Putamen (tissue), 1 donor: ENCODE data around the gene GSTA4.
A peak's percentile ranks its signal among the peaks of the same experiment; 100 is the strongest.

ENCODE experiments used
- DNase-seq: peaks from one replicate; pipeline ENCODE4 v3.0.0-alpha.2; 2016; ENCODE audit warnings: low spot score

Gene GSTA4, protein sequence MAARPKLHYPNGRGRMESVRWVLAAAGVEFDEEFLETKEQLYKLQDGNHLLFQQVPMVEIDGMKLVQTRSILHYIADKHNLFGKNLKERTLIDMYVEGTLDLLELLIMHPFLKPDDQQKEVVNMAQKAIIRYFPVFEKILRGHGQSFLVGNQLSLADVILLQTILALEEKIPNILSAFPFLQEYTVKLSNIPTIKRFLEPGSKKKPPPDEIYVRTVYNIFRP

DNA sequence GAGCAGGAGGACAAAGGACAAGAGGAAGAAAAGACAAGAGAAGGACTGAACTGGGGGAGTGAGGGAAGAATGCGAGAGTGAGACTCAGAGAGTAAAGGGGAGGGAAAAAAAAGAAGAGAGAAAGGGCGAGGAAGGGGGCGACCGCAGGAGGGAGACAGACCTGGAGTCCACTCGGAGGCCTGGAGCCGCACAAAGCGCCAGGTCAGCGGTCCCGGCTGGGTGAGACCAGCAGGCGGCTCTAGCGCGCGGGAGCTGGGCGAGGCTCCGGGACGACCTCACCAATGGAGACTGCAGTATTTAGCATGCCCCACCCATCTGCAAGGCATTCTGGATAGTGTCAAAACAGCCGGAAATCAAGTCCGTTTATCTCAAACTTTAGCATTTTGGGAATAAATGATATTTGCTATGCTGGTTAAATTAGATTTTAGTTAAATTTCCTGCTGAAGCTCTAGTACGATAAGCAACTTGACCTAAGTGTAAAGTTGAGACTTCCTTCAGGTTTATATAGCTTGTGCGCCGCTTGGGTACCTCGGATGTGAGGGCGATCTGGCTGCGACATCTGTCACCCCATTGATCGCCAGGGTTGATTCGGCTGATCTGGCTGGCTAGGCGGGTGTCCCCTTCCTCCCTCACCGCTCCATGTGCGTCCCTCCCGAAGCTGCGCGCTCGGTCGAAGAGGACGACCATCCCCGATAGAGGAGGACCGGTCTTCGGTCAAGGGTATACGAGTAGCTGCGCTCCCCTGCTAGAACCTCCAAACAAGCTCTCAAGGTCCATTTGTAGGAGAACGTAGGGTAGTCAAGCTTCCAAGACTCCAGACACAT lies at the start of gene GSTA4:
Gene GSTA4, minus strand, starts transcription at position 196 of the 824 bp plus-strand sequence. CDS start 1,041 bp downstream, outside the sequence.
- DNase-seq, result peak; percentile 98

DNA sequence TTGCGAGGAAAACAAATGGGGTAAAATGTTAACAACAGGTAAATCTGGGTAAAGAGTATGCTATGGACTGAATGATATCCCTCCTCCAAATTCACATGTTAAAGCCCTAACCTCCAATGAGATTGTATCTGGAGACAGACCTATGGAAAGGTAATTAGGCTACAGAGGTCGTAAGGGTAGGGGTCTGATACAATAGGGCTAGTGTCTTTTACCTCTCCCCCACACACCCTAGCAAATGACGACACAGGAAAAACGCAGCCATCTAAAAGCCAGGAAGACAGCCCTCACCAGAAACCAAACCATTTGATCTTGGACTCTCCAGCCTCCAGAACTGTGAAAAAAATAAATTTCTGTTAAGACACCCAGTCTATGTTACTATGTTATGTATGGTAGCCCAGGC lies 49.5 kb upstream of the GSTA4 start:
- no peak for DNase-seq

DNA sequence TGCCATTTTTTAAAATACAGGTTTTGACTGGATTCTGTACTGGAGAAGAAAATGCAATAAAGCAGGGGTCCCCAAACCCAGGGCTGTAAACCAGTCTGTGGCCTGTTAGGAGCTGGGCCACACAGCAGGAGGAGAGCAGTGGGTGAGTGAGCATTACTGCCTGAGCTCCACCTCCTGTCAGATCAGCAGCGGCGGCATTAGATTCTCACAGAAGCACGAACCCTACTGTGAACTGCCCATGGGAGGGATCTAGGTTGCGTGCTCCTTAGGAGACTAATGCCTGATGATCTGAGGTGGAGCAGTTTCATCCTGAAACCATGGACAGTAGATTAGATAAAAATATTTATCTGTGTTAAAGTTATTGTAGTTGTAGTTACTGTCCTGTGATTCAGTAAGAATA lies 49.0 kb upstream of the GSTA4 start:
- DNase-seq, result no peak

DNA sequence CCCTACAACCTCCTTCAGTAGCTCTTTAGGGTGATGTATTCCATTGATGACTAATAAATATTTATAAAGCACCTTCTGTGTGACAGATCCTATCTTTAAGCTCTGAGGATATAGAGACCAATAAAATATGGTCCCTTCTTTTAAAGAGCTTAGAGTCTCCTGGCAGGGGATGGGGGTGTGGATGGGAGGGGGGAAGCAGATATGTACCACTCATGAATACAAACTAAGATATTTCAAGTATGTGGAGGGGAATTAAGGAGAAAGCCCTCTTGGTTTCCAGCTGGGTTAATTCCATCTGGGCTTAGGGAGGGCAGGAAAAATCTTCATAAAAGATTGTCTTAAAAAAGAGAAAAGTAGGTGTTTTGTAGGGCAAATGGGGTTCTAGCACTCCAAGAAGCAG lies 48.5 kb upstream of the GSTA4 start:
- no peak for DNase-seq

DNA sequence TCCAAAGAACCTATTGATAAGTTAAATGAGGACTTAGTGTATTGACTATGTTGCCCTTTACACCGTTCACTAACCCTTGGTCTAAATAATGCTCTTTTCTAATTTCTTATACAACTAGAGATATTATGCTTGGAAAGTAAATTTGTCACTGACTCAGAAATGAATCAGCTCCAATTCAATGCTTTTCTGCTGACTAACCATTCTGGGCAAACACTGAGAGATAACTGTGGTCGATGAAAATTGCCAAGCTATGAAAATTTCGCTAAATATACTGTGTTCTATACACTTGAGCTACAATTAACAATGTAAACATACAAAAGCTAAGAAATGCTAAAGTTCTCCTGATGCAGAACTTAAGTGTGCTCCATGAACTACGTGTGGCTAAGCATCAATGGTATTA lies 47.0 kb upstream of the GSTA4 start:
- DNase-seq, result no peak

DNA sequence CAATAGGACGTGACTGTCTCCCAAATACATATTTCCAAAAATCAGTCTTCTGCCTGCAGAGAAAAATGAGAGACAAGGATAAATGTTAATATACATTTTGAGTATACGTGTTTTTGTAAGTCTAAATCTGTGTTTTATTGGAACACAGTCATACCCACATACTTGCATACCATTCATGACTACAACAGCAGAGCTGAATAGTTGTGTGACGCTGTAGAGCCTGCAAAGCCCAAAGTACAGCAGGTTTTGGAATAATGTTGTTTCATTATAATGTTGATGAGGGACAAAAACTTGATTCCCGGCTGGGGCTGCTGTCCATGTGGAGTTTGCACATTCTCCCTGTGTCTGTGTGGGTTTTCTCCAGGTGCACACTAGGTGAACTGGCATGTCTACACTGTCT lies 46.3 kb upstream of the GSTA4 start:
- DNase-seq, result no peak

DNA sequence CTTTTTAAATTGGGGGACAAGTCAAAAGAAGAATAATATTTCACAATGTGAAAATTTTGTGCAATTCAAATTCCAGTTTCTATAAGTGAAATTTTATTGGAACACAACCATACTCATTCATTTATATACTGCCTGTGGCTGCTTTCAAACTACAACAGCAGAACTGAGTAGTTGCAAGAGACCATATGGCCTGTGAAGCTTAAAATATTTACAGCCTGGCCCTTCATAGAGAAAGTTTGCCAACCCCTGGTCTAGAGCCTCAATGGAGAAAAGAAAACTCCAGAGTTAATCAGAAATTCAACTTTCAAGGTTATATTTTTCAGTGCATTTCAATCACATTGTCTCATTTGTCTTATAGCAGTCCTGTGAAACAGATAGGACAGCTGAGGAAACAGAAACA lies 43.5 kb upstream of the GSTA4 start:
- DNase-seq, result no peak

DNA sequence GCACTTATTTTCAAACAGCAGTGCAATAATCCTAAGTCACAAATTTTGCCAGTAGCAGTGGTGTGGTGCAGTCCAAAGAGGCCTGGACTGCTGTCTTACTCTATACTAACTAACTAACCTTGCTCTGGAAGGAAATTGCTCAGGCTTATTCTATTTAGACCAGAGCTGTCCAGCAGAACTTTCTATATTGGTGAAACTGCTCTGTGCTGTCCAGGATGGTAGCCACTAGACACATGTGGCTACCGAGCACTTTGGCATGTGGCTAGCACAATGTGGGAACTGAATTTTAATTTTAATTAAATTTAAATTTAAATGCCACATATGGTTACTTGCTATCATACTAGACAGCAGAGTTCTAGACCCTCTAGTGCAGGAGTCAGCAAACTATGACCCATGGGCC lies 43.1 kb upstream of the GSTA4 start:
- no peak for DNase-seq

DNA sequence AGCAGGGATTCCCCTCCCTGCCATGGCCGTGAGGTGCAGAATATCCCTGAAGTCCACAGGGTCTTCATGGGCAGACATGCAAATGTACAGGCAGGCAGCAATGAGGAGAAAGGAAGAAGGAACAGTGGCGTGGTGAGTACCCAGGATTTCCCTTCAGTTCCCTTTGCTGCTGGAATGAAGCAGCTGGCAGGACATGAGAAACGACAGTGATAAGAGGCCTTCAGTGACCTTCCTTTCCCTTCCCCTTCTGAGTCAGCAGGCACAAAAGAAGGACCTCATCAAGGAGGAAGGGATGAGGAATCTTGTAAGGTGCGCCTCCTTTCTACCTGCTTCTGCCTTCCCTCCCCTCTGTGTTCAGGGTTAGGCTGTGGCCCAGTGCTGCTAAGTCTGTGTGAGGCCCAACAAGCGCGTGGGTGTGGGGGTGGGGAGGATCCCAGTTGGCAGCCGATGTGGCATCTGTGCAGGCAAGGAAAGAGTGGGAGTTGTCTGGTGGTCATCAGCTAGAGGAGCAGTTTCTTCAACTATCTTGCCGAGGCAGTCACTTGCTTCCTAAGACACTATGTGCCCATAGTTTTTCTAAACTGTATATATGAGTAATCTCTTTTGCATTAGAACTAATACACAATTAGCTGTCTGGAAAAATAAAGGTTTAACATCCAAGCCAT lies 40.6 kb upstream of the GSTA4 start:
- DNase-seq, result no peak

DNA sequence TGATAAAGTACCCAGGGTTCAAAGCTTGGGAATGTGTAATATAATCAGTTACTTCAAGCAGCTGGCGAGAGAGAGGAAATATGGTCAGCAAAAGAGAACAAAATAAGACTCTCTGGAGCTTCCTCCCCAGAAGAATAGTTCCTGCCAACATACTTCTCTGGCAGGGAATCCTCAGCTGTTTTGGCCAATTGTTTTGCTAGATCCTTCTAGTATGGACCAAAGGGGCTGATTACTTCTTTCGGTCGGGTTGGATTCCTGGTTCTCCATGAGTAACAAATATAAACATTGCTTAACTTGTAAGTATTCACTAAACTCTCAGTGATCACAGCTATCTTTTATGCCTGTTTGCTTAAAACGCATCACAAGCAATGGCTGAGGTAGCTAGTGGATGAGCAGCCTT lies 38.7 kb upstream of the GSTA4 start:
- no peak for DNase-seq

DNA sequence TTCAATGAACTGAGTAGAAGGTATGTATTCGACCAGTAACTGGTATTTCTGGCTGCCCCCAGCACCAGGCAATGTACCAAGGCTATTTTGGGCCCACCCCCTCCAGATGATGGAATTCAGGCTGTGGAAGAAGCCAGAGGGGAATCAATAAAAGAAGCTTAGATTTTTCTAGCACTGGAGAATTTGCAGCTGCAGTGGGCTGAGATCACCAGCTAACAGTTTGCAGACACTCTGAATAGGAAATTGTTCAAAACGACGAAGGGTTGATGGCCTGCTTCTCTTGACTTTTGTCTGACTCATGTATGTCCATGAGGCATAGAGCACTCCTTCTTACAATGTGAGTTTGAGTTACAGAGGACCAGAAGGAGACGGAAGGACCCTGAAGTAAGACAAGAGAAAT lies 37.8 kb upstream of the GSTA4 start:
- peak; percentile 85 for DNase-seq

DNA sequence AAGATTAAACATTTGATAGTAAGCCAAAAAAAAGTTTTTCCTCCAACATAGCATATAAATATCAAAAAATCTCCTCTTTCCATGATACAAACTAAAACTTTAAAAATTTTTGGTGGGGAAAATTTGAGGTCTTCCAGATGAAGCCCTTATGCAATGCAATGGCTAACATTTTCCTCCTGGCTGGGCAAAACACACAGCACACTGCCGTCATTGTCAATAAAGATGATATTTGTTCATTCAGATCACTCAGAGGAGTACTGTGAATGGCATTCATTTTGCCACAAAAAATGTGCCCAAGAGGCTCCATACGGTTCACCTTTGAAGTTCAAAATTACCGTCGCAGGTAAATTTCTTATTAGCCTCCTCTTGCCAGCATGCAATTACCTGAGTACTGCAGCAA lies 36.2 kb upstream of the GSTA4 start:
- no peak for DNase-seq

DNA sequence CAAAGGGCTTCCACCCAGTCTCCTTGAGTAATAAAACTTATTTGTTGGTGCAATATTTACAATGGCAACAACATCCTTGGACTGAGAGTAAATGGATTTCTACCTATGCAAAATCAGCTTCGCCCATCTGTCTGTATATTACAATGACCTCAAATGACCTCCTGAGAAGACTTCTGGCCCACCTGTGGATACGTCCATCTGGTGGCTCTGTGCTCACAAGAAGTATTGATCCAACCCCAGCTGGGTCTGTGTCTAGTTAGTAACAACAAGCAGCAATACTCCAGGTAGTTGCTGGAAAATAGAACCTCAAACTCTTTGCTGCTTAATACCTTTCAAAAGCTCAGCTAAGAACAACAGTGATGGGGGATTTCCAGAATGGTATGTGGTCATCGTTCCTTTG lies 34.7 kb upstream of the GSTA4 start:
- no peak for DNase-seq

DNA sequence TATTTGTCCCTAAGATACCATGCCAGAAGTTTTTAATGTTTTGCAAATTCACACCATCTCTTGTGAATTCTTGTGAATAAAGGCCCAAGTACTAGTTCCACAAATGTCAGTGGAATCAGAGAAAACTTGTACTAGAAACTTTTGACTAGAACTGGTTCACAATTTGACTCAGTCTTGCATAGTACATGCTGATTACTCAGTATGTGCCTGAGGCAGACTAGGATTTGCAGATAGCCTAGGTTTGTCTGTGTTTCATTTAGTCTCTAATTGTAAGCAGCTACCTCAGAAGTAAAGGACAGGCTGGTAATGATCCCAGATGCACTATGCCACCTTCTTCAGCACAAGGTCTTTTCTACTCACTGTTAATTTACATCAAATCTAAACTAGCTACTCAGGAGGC lies 34.2 kb upstream of the GSTA4 start:
- no peak for DNase-seq

DNA sequence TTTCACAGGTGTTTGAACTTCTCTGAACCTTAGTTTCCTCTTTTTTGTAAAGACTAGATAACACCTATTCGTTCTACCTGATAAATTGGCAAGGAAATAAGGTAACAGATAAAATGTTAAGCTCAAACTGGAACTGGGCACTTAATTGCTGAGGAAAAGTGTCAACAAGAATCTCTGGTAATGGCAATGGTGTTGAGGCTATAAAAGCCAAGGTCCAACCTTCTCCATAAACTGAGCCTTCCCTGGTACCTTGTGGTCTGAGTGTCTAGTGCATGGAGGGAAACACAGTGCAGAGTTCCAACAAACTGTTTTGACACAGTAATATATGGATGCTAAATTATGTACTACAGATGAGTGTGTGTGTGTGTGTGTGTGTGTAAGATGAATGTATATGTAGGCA lies 33.4 kb upstream of the GSTA4 start:
- no peak for DNase-seq

DNA sequence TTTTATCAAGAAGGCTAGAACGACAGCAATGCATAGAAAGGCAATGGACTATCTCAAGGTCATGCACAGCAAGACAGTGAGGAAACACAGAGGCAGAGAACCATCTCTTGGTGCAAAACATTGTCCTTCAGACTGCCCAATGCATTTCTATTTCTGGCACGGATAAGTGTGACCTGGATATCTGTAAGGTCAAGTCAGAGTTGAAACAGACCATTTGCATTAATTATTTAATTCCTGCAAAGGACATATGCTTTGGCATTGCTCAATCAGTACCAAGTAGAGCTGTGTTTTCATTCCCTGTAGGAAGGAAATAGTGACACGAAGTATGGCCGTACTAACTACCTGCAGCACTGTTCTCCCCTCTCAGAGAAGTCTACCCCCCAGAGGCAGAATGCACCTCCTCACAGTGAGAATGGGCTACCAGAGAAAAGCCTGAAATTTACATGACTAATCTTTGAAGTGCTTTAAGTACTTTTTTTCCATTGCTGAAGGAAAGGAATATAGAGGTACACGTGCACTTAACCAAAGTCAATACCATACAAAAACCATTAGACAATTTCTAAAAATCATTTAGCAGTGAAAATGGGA lies 32.1 kb upstream of the GSTA4 start:
- DNase-seq, result no peak

DNA sequence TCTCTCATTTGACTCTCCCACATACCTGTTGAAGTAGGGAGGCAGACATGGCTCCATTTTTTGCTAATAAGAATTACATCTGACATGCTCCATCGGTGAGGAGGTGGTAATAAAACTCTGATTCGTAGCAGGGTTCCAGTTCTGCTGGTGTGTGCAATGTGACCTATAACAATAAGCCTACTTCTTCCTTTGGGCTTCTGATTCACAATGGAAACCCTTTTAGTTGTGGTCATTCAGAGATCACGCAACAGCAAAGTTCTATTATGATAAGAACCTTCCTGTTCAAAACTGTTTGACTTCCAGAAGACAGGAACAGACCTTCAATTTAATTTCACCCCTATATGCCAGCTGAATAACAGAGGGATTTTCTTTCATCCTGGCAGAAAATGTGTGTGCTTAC lies 31.4 kb upstream of the GSTA4 start:
- DNase-seq, result no peak

DNA sequence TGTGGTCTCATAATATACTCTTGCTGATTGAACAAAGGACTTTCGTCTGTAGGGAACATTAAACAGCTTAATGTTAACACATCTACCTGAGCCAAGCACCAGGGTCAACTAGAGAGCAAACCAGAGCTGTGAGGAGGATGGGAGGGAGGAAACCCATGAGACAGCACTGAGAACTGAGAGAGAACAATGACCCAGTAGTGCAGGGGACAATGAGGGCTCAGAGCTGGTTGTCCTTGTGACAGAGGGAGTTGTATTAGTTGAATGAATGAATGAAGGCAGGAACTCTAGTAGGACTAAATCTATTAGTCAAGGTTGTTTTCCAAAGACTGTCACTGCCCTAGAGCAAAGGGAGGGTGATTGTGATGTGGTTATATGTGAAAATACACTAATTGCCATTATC lies 28.2 kb upstream of the GSTA4 start:
- DNase-seq, result peak; percentile 86

DNA sequence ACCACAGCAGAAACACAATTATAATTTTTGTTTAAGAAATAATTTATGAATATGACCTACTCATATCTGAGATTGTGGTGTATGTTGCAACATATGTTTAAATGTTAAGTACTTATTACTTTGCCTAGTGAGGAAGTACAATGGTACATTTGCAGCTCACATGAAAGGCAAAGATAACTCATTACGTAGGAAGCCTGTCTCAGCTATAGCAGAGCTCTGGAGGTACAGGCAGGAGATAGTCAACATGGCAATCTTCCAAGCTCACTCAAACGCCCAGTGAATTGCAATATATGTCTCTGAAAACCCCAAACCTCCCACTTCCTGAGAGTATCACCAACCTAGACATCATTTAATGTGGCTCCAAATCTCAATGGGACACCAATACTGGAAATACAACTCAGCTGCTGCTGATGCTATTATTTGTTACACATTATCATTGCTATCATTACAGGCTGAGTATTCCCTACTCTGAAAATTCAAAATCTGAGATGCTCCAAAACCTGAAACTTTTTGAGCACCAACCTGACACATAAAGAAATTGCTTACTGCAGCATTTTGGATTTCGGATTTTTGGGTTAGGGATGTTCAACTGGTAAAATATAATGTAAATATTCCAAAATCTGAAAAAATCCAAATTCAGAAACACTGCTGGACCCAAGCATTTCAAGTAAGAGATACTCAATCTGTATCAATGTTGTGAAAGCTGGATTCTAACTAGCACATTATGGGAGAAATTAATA lies 25.1 kb upstream of the GSTA4 start:
- peak; percentile 67 for DNase-seq

DNA sequence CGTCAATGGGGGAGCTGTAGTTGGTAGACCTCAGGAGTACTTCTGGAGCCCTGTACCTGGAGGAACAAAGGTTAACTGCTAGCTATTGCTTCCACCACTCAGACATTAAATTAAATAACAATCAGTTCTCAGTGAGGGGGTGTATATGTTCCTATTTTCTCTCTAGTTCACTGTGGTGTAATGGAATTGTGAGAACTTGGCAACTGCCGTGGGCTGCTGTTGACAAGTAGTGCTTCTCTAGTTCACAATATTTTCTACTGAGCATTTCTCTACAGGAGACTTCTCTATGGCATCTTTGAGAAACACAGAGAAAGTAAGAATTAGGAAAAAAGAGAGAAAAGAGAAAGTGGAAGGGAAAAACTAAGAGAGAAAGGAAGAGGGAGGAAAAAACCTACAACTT lies 23.4 kb upstream of the GSTA4 start:
- no peak for DNase-seq

DNA sequence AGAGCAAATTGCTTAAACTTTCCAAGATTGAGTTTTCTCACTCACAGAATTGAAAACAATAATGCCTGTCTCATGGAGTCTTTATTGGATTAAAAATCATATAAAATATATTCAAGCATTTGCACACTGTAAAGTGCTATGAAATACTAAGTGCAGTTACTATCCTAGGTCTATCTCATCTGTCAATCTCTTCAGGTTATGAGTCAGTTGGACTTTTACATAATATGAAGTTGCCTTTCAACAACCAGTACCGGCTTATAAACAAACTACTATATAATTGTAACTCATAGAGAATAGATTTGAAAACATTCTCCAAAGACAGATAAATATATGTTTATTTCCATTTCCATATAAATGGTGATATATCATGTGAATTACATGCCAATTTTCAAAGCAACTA lies 20.4 kb upstream of the GSTA4 start:
- no peak for DNase-seq

DNA sequence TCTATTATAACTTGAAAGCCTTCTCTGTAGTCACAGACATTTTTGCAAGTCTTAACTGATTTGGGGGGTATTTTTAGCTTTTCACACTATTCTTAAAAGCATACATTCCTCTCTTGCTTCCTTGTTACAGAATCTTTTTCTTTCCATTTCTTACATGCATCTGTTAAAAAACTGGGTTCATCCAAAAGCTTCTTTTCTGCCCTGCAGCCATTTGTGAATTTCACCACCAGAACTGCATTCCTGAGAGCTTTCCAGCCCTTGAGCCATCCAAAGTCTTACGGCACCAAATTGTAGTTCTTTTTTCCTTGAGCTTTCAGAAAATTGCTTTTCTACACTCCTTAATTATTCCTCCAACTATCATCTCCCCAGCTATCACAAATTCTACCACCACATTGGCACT lies 19.7 kb upstream of the GSTA4 start:
- no peak for DNase-seq
